ENCODE data around the gene CLASRP.

The CLASRP gene

DNA sequence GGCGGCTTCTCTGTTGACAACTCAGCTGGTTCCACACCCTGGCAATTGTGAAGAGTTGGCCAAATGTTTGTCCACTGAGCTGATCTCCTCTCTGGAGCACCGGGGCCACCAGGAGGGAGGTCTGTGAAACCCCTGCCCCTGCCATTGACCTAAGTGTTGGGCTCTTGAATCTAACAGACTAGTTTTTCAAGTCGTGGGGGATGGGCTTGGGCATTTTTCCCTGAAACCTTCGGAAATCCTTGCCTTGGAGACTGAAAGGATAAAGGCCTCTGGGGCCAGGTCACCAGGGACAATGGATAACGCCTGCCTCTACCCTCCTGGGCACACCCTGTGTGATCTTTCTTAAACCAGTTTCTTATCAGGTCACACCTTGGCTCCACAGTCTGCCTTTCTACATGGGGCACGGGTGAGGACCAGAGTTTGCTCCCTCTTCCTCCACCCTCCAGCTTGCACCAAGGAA, 41.1 kb downstream of the CLASRP start:
- no peak for DNase-seq (ENCODE audit: low read depth, low spot score)

DNA sequence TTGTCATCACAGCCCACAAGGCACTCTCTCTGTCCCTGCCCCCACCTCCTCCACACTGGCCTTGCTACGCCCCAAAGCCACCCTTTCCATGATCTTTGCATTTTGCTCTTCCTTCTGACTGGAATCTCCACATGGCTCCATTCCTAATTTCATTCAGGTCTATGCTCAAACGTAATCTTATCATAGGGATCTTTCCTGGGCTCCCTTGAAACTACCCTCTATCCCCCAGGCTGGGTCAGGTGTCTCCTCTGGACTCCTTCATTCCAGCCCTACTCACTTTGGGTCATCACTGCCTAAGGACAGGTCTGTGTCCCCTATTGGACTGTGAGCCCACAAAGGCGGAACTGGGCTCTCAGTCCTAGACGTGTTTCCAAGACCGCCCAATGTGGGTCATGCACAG, 43.3 kb downstream of the CLASRP start:
- no peak for DNase-seq (ENCODE audit: low read depth, low spot score)

DNA sequence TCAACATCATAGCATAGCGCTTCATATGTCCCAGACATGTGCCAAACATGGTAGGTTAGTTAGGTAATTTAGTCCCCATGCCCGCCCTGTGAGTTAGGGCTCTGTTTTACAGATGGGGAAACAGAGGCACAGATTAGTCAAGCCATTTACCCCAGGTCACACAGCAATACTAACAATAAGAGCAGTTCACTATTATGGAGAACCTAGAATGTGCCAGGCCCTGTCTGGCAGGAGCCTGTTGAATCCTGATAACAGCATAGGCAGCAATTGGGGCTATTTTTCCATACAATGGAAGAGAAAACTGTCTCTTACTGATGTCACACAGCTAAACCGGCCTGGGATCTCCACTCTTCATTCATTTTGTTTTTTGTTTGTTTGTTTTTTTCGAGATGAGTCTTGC, 47.6 kb downstream of the CLASRP start:
- DNase-seq (ENCODE audit: low read depth, low spot score) = no peak

DNA sequence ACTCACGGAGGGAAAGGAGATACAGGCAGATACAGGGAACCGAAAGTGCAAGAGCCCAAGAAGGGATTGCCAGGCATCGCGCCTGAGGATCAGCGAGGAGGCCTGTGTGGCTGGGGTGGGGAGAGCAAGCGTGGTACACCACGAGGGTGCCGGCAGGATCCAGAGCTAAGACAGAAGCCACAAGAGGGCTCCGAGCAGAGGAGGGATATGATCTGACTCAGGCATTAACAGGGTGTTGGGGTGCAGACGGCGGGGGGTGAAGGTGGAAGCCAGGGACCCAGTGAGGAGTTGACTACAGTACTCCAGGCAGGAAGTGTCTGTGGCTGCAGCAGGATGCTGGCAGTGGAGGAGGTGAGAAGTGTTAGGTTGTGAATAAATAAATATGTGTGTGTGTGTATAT, 48.7 kb downstream of the CLASRP start:
- no peak for DNase-seq (ENCODE audit: low read depth, low spot score)

DNA sequence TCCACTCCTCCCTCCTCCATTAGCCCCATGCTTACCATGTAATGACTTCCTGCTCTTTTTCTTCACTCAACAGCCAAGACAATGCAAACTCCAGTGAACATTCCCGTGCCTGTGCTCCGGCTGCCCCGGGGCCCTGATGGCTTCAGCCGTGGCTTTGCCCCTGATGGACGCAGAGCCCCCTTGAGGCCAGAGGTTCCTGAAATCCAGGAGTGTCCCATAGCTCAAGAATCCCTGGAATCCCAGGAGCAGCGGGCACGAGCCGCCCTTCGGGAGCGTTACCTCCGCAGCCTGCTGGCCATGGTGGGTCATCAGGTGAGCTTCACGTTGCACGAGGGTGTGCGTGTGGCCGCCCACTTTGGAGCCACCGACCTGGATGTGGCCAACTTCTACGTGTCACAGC, 51.2 kb downstream of the CLASRP start:
- no peak for DNase-seq (ENCODE audit: low read depth, low spot score)

DNA sequence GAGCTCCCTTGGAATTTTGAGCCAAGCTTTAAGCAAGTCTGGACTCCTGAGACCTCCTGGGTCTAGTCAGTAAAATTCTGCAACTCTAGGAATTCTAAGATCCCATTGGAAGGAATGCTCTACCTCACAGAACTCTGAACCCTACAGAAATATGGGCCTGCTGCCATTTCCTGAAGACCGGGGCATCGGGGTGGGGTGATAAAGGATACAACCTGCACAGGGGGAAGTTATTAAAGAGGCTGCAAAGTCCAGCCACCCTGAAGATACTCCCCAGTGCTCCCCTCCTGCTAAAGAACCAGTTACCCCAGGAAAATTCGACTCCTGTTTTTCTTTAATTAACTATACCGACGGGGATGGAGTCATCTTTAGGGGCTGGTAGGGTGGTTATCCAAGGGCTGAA, 51.8 kb downstream of the CLASRP start:
- DNase-seq (ENCODE audit: low read depth, low spot score) = no peak

DNA sequence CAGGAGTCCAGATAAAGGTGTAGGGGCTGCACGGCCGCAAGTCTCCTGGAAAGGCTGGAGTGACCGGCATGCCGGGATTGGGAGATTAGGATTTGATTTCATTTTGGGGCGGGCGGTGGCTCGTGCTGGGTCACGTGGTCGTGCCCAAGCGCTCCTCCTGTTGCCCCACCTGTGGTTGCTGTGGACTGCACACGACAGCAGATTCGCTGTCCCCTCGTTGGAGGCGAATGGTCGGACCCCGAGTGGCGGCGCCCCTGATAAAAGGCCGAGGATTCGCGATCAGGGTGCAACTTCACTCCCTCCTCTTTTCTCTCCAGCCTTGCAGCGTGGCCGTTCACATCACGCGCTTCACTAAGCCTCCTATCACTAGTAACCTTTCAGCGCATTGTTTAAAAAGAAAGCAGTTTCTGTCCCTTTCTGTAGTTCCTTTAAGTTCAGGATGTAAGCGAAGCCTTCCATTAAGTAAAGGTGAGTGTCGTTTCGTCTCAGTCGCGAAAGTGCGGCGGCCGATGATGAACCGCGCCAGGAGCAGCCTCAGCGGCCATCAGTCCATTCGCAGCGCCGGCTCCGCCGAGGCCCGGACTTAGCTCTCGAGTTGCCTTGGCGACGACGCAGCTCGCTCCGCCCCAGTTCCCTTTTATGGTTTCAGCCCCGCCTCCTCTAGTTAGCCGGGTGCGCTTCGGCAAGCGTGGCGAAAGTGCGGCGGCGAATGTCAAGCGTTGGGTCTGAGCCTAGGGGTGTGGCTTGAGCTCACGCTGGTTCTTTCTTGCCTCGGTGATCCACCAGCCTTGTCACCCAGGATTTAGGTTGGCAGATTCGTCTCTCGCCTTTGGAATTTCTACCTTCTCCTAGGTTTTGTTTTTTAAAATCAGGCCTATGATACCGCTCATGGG, 52.4 kb downstream of the CLASRP start:
- peak; percentile 81 for DNase-seq (ENCODE audit: low read depth, low spot score)

DNA sequence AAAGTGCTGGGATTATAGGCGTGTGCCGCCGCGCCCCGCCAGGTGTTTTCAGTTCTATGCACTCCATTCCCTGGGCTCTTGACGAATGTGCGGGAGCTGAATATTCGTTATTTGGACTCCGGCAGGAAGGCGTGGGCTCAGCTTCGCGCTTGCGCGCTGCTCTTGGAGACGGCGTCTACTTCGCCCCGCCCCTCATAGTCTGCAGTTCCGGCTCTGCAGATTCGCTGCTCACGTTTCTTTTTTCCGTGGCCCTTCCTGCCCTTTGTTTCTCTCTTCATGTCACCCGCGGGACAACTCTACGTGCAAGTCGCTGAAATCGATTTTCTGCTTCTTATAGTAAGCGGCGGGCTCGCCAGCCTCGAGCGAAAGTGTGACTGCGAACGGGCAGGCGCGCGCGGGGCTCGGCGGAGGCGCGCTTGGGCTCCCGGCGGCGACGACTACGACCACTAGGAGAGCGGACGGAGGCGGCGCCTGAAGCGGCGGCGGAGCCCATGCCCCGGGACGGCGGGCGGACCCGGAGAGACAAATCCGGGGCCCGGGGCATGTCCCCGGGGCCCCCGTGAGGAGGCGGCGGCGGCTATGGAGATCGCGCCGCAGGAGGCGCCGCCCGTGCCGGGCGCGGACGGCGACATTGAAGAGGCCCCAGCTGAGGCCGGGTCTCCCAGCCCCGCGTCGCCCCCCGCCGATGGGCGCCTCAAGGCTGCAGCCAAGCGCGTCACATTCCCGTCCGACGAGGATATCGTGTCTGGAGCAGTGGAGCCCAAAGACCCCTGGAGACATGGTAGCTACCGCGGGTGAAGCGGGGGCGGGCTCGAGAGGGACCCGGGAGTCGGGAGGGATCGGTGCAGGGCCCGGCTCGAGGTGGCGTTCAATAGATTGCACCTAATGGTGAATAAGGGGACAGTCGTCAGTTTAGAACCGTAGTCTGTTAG, 54.2 kb downstream of the CLASRP start, which contains the start of gene PPP1R37:
Gene PPP1R37, plus strand, starts transcription at position 433 of the 932 bp plus-strand sequence. Its CDS starts 147 bp downstream, at position 580.
- DNase-seq (ENCODE audit: low read depth, low spot score) = peak; percentile 82

DNA sequence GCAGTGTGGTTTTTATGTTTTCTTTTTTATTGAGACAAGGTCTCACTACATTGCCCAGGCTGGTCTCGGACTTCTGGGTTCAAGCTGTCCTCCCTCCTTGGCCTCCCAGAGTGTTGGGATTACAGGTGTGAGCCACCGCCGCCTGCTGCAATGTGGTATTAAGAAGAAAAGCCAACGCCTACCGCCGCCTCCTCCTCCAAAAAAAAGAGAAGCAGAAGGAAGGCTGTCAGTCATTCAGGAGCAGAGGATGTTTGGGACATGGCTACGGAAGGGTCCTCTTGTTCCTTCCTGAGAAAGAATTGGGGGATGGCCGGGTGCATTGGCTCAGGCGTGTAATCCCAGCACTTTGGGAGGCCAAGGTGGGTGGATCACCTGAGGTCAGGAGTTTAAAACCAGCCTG, 55.3 kb downstream of the CLASRP start:
- no peak for DNase-seq (ENCODE audit: low read depth, low spot score)

DNA sequence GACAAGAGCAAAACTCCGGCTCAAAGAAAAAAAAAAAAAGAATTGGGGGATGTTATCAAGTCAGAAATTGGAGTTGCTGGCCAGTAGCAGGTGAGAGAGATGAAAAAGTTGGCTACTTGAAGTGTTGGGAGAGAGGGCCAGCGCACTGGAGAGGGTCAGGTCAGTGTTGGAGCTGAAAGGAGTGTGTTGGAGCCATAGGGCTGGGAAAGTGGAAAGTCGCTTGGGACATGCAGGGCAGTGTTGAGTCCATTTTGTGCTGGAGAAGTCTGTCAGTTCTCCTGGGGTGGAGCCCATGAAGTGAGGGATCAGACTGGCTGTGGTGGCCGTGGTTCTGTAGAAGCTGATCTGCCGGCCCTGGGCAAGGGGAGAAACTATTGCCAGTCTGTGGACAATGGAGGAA, 55.9 kb downstream of the CLASRP start:
- DNase-seq (ENCODE audit: low read depth, low spot score) = no peak

DNA sequence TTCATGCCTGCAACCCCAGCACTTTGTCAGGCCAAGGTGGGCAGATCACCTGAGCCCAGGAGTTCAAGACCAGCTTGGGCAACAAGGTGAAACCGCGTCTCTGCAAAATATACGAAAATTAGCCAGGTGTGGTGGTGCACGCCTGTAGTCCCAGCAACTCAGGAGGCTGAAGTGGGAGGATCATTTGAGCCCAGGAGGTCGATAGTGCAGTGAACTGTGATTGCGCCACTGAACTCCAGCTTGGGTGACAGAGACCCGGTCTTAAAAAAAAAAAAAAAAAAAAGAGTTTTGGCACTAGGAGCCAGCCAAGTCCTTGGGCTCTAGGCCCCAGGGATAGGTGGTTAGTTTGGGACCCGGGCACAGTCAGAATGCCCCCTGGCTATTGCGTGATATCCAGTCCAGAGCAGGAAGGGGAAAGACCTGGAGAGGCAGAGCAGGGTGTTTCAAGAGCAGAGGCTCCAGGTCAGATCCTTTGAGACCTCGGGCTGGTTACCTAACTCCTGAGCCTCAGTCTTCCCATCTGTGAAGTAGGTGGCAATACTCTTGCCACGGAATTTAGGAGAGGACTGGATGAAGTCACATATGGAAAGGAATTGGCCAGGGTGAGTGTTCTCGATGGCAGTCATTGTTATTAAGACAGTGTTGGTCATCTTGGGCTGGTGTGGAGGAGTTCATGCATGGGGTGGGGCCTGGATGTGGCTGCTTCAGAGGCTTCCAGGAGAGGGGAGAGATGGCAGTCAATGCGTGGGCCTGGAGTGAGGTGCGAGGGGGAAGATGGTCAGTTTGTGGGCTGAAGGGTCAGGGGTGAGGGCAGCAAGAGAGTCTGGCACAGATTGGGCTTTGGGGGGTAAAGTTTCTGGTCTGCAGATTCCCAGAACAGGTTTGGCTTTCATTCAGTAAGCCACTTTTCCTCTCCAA, 56.9 kb downstream of the CLASRP start:
- no peak for DNase-seq (ENCODE audit: low read depth, low spot score)

DNA sequence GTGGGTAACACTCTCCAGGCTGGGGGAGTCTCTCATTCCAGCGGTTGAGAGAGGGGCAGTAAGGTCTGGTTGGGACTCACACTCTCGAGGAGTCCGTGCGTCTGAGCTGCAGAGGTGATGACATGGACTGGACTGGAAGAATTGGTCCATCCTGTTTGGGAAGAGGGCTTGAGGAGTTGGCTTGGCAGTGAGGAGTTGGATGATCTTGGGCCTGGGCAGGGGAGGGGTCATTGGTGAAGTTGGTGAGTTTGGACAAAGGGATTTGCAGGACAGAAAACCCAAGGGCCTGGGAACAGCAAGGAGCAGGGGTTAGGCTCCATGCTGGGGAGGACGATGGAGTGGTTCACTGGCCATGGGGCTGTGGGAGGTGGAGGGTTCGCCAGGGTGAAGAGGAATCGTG, 57.9 kb downstream of the CLASRP start:
- no peak for DNase-seq (ENCODE audit: low read depth, low spot score)

DNA sequence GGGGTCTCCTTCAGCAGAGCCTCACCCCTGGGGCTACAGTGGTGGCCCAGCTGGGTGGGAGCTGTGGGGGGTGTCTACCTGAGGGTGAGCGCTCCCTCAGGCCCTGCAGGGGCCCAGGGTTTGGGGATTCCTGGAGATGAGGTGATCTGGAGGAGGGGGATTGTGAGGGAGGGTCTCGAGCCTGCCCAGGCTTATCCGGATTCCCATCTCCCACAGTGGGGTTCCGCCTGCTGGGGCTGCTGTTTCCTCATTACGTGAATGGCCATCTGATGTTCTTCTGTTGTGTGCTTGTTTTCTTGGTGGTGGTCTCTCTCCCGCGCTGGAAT, 58.6 kb downstream of the CLASRP start:
- no peak for DNase-seq (ENCODE audit: low read depth, low spot score)

DNA sequence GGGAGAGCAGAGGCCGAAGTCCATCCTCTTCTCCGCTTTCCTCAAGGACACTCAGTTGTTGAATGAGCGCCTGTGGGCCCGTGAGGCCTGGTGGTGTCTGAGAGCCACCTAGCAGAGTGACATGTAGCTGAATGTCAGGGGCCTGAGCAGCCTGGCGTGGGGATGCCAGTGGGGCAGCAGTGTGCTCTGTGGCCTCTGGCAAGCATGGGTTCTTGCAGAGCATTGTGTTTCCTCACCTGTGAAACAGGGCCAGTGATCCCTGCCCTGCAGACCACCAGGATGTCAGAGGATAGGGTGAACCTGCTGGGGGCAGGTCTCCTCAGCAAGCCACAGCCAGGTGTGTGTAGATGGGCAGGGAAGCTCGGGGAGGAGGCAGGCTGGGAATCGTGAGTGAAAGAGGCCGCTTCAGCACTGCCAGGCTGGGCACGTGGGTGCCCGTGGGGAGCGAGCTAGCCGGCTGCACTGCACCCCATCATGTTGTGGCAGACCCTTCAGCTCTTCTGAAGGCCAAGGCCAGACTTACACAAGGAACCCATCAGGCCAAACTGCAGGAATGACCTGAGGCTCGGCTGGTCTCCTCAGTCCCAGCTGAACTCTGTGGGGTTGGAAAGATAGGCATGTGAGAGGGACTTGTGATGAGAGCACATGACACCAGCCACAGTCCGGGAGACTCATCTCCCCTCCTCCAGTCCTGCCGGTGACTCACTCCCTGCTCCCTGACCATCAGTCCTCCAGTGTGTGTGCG, 59.1 kb downstream of the CLASRP start:
- DNase-seq (ENCODE audit: low read depth, low spot score) = no peak

DNA sequence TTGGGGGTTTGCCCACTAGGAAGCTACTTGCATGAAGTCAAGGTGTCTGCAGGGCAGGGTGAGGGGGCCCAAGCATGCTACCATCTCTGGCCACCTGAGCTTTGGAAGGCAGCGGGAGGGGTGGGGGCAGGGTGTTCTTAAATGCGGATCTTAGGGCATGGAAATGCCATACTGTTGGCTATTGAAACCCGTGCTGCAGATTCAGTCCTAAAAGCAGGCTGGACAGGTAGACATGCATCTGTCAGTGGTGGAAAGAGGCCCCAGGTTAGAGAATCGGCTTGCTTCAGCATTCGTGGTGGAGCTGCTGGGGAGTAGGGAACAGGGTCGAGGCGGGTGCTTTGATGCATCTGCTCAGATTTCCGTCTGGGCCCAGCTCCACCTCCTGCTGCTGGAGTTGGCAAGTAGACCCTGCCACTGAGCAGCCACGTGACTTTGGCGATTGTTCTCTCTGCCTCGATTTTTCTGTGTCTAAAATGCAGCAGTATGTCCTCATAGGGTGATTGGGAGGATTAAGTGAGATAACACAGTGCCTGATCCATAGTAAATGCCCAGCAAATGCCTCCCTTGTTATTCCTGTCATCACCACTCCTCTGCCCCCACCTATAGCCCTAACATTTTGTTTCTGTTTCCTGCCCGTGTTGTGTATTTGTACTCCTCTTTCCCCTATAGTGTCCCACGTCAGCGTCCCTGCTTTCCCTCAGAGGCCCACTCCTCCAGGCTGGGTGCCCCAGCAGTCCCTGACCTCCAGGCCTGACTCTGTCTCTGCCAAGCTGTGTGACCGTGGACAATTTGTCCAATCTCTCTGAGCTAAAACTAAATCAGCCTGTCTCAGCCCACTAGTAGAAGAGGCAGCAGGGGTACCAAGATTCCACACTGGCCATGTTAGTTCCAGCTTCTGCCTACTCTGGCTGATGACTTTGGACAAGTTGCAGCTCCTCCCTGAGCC, 59.9 kb downstream of the CLASRP start:
- DNase-seq (ENCODE audit: low read depth, low spot score) = no peak

DNA sequence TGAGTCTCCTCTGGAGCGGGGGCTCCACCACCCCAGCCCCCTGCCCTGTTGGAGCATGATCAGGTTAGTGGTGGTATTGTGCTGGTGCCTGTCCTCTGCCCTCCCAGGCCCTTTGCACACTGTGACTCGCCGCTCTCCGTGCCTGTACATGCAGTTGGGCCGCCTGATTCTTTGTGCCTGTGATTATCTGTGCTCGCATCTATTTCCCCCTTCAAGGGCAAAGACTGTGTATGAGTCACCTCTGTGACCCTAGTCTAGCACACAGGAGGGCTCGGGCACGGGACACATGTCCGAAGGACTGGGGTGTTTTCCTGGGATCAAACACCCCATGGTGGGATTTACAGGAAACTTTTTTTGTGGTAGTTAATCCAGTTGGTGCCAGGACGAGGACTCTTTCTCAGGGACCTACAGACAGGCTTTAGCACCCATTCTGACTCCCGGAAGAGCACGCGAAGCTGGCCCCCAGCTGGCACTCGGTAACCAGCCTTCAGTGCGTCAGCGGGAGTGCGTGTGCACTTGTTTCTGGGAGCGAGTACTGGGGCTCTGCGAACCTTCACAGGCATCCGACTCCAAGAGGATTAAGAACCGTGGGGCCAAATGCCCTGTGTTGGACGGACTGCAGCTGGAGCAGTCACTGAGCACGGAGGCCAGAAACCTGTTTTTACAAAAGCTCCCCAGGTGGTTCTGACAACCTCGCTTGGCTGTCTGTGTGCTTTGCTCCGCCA, 60.8 kb downstream of the CLASRP start:
- no peak for DNase-seq (ENCODE audit: low read depth, low spot score)

DNA sequence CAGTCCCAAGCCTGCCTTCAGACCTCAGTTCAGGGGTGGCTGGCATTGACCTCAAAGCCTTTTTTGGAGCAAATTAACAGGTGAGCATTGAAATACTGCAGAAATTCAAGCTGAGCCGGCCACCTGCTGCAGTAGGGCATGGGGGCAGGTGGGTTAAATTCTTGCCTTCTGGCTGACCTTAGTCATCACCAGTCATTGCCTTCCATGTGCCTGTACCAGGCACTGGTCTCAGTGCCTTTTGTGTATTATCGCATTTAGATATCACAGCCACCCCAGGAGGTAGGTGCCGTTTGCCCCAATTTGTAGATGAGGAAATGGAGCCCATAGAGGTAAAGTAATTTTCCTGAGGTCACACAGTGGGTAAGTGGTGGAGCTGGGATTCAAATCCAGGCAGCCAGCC, 61.4 kb downstream of the CLASRP start:
- DNase-seq (ENCODE audit: low read depth, low spot score) = no peak

DNA sequence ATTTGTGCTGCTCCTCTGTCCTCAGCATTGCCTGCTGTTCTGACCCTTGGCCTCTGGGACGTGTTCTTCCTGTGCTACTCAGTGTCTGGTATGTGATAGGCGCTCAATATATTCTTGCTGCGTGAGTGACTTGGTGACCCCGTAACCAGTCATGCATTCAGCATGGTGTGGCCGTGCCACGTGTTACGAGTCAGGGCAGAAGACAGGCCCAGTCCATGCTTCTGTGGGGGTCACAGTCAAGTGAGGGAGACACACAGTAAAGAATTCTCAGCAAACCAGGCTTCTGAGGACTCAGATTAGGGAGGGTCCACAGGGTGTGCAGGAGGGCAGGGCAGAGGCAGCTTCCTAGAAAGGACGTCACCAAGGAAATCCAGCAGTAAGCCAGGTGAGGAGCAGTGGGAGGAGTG, 62.0 kb downstream of the CLASRP start:
- no peak for DNase-seq (ENCODE audit: low read depth, low spot score)

DNA sequence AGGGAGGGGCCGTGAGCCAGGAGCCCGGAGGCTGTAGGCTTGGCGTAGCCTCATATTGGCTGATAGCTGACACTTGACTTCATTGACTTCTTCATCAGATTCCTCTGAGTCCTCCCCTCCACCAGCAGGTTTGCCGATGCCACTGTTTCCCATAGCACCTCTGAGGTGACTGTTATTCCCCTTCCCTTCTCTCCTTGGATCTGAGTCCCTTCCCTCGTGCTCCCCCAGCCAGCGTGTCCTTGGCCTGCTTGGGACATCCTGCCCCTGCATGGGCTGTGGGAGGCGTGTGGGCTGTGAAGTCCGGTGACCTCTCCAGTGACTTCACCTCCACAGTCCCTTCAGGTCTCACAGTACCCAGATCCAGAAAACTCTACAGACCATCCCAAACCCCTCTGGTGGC, 63.0 kb downstream of the CLASRP start:
- no peak for DNase-seq (ENCODE audit: low read depth, low spot score)
